NB4 (cell line): Measurements from ENCODE around the gene SFRP5.

Experiments used
- CTCF ChIP-seq: IDR thresholded peaks from one replicate; pipeline ENCODE4 v1.5.1; 2012; ENCODE audit warnings: low read depth, low read length
- POLR2A ChIP-seq: IDR thresholded peaks from 2 replicates; pipeline ENCODE4 v1.6.1; 2011; ENCODE audit warnings: mild to moderate bottlenecking; ENCODE audit not compliant: insufficient read length; ENCODE audit errors: extremely low read depth

DNA sequence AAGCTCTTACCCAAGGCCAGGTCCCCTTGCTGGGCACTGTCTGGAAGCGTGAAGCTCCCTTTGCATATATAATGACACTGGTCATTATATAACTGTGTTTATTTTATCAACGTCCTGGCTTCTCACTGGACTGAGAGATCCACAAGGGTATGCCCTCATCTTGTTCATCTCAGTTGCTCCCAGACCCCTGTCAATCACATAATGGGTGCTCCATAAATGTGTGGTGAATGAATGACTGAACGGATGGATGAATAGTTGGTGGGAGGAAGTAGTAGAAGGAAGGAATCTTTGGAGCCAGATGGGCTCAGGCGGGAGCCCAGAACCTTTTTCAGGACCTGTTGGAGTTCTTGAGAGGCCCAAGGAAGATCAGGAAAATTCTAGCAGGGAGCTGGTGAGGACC lies 7.7 kb upstream of the SFRP5 start:
- TF ChIP-seq CTCF, result no peak
- TF ChIP-seq POLR2A, result no peak
